Stimulated activated CD8-positive, alpha-beta memory T cell treated with anti-CD3 and anti-CD28 coated beads, Interleukin-2, amount 100 ng/mL, for 1 hour (primary cell): ENCODE measurements around the gene RHOXF1.
"Not testable (repeated sequence)": the region's sequence is repeated elsewhere in the genome, so short reads cannot be mapped to it uniquely, and the experiment has no call there.

Source experiments
- DNase-seq, 2 donors: peaks; one replicate each; pipeline ENCODE4 v3.0.0-alpha.2; 2020; ENCODE audit warnings: low read depth in 2 of 2

The RHOXF1 gene, protein sequence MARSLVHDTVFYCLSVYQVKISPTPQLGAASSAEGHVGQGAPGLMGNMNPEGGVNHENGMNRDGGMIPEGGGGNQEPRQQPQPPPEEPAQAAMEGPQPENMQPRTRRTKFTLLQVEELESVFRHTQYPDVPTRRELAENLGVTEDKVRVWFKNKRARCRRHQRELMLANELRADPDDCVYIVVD

GRCh38 chrX:120115438-120115963, at the start of gene RHOXF1:
Gene RHOXF1, minus strand, starts transcription at chrX:120115913. Its CDS starts 51 bp downstream, at chrX:120115862.
- DNase-seq = no peak

GRCh38 chrX:120159086-120159485, 43.4 kb upstream of the RHOXF1 start:
- DNase-seq = not testable (repeated sequence)

DNA sequence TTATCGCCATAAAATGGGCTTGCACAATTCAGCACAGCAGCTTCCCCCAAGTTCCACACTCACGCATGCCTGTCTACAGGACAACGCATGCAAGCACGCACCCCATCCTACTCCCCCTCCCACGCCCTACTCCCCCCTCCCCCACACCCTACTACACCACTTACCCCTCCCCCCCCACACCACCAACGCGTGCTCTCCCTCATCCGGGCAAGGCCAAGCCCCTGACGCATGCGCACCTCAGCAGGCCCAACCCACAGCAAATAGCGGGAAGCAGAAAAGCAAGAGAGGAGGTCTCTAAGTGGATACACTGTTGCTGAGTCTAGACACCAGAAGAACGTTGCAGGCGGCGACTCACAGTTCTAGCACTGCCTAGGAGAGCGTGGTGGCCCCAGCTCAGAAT, 42.6 kb upstream of the RHOXF1 start, which contains the start of gene RHOXF2:
Gene RHOXF2, plus strand, starts transcription at position 301 of the 400 bp plus-strand sequence. CDS start 138 bp downstream, outside the sequence.
- DNase-seq = not testable (repeated sequence)

DNA sequence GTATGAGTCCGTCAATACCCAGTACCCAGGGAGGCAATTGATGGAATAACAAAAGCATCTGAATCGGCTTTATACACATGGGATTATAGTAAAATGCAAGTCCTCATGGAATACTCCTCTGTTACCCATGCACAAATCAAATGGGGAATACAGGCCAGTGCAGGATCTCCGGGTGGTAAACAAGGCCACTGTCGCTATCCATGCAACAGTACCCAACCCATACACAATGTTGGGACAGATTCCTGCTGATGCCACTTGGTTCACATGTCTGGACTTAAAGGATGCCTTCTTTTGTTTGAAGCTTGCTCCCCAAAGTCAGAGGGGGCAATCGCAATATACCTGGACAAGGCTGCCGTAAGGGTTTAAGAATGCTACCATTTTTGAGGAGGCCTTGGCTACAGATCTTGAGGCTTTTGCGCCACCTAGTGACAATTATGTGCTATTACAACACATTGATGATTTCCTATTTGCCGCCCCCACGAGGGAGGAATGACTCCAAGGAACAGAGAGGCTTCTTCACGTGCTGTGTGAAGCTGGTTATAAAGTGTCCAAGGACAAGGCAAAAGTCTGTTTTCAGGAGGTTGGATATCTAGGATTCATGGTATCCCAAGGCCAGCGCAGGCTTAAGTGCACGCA, 34.5 kb upstream of the RHOXF1 start:
- DNase-seq = not testable (repeated sequence)

- DNase-seq = no peak
Observed at GRCh38 chrX:120147537-120147936, 31.8 kb upstream of the RHOXF1 start.

DNA sequence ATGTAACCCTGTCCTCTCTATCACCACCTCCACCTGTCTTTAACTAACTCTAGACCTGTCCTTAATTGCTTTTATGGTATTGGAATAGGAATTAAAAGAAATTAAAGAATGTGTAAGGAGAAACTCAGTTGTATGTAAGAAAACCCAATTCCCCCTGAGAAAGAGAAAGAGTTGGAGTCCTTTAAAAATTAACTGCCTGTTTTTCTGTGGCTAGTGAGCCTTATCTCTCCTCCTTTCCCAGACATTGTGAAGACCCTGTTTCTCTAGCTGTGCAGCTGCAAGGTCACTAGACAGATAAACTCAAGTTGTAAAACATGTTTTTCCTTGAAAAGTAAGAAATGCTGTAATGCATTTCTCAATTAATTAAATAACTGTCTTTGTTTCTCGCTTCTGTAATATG, 30.6 kb upstream of the RHOXF1 start:
- DNase-seq = not testable (repeated sequence)

- no peak for DNase-seq
Observed at GRCh38 chrX:120145295-120145925, 29.7 kb upstream of the RHOXF1 start.

DNA sequence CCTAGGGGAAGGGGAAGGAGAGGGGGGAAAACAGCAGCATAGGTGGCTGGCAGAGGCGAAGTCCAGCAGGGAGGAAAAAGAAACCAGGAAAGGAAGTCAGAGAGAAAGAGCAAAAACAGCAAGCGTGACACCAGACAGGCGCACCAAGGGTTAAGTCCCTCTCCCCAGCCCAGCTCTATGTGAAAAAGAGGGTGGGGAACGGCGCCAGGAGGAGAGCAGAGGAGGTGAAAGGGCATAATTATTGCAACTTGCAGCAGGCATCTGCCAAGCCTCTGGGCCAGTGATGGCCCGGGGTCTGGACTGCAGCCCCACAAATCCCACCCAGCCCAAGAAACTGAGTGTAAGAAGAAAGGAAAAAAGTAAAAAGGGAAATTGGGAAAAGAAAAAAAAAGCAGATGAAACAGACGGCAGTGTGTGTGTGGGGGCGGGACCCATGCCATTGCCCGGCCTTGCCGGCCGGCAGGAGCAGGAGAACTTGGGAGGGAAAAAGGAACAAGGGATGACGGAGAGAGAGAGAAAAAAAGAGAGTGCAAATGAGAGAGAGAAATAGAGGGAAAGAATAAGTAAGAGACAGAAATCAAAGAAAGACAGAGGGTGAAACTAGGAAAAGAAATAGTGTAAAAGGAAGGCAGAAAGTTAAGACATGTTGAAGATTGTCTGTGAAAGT, 28.6 kb upstream of the RHOXF1 start:
- no peak for DNase-seq

- no peak for DNase-seq
Observed at GRCh38 chrX:120140293-120140981, 24.7 kb upstream of the RHOXF1 start.

DNA sequence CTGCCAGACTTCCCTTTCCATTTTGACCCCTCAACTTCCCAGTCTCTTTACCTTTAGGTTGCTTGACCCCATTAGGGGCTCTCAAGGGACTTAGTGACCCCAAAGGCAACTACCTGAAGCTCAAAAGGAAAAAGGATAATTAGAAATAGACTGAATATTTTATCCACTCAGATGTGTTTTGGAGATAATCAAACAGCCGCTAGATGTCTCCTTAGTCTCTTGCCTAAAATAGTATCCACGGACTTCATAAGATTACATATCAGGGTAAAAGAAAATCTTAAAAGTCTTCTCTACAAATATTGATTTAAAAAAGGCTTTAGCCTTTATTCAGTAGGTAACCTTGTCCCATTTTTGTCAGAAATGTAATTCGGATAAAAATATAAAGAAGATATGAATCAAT, 21.7 kb upstream of the RHOXF1 start:
- no peak for DNase-seq

DNA sequence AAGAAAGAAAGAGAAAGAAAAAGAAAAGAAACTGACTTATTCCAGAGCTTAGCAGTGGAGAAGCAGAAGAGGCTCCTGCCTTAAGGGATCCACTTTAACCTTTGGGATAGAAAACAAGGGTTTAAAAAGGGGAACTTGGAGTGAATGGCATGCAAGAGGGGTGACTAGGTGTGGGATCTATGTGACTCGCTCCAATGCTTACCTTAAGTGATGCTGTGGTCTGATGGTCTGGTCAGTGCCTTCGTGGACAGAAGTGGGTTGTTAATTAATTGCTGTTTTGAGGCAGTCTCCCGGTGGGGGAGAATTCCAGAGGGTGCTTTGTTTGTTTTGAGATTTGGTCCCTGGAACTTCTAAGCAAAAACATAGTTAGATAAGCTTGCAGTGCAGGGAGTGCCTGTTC, 21.1 kb upstream of the RHOXF1 start:
- DNase-seq = no peak

GRCh38 chrX:120136128-120136527, 20.4 kb upstream of the RHOXF1 start:
- DNase-seq = no peak

DNA sequence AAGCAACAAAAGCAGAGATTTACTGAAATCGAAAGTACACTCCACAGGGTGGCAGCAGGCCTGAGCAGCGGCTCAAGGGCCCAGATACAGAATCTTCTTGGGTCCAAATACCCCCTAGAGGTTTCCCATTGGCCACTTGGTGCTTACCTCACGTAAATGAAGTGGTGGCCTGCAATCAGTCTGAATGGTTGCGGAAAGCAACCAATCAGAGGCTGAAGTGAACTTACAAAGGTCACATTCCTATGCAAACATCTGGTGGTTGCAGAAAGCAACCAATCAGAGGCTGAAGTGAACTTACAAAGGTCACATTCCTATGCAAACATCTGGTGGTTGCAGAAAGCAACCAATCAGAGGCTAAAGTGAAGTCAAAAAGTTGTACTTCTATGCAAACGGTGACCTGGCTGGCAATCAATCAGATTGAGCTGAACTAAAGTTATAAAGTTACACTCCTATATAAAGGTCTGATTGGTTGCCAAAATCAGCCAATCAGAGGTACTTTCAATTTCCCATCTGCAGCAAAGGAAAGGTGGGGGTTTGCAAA, 12.7 kb upstream of the RHOXF1 start:
- not testable (repeated sequence) for DNase-seq

DNA sequence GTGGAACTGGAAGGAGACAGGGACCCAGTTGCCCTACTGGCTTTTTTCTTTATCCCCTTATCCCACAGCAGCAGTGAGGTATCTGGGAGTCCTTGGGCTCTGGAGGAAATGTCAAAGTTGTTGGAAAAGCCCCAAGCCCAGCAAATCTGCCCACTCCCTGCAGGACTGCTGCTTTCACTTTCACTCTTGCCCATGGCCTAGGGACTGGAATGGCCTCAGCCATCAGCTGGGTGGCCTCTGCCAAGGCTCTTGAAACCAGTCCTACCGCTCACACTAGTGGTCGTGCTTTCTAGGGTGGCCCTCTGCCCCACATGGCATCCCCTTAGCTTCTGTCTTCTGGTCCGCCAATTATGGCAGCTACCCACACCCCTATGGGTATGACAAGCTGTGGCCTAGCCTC, 9.7 kb upstream of the RHOXF1 start:
- DNase-seq = no peak

- DNase-seq = no peak
Observed at GRCh38 chrX:120120223-120120622, 4.5 kb upstream of the RHOXF1 start.

DNA sequence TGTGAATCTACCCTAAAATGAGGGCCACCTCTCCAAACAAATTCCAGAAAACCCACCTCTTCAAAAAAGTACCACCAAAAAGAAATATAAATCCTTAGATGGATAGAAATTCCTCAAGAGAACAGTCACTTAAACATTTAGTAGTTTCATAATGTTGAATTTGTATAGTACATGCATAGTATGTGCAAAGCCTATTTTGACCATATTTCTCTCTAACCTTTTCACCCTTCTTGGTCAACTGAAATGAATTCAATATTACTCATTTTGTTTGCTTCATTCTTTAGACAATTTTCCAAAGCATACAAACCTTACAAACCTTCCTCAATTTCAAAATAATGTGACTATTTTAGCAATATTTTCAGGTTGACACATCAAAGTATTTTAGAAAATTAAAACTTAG, 4.1 kb downstream of the RHOXF1 start:
- no peak for DNase-seq

DNA sequence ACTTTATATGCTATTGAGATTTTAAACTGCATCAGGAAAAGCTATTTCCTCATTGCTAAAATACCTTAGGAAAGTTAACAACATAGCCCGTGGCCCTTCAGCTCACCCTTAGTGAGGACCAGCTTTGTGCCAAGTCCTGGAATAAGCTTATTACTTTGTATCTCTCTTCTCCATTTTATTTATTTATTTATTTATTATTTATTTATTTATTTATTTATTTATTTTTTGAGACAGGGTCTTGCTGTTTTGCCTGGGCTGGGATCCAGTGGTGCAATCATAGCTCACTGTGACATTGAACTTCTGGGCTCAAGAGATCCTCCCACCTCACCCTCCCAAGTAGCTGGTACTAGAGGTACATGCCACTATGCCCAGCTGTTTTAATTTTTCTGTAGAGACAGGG, 6.3 kb downstream of the RHOXF1 start:
- no peak for DNase-seq

GRCh38 chrX:120104707-120105106, 11.0 kb downstream of the RHOXF1 start:
- not testable (repeated sequence) for DNase-seq

DNA sequence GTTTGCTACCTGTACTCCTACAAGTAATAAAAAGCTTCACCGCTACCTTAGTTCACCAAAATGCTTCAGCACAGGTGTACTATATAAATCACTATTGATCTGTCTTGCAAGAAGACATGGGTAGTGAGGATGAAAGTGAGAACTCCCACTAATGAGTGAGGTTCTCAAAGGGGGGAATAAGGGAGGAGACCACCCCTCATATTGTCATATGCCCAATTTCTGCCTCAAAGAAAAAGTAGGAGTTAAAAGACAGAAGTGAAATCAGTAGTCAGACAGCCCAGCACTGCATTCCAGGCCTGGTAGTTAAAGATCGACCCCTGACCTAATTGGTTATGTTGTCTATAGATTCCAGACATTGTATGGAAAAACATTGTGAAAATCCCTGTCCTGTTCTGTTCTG, 14.7 kb downstream of the RHOXF1 start:
- not testable (repeated sequence) for DNase-seq

DNA sequence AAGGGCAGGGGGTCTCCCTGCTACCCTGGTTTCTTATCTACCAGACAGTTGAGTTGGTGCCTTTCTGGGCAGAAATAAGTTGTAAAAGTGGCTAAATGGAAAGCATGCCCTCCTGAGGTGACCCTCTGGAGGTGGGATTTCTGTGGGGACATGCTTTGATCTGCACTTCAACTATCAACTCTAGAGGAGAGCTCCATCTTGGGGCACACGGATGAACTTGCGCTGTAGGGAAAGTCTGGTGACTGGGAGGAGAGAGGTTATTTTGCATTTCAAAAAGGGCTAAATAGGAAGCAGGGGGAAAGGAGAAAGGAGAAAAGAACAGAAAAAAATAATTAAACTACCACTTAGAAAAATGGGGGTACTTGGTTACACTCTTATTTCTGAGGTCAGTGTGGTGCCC, 25.5 kb downstream of the RHOXF1 start:
- no peak for DNase-seq

GRCh38 chrX:120087289-120088017, 28.3 kb downstream of the RHOXF1 start:
- DNase-seq = no peak
